ENCODE data around the gene RBM43. TPM values are rescaled to one million over a fixed set of nuclear protein-coding genes. Genes with fewer than 3 reads are reported as not detected.

RBM43 gene
- total RNA-seq, 1 donor from 2014 or later = 13.4 TPM

- DNase-seq (ENCODE audit: low spot score) = no peak
Observed at GRCh38 chr2:151217343-151217742, 44.3 kb downstream of the RBM43 start.

GRCh38 chr2:151207100-151207499 lies 54.6 kb downstream of the RBM43 start:
- no peak for DNase-seq (ENCODE audit: low spot score)

GRCh38 chr2:151206446-151206968 lies 55.2 kb downstream of the RBM43 start:
- DNase-seq (ENCODE audit: low spot score) = no peak

GRCh38 chr2:151205571-151205970 lies 56.1 kb downstream of the RBM43 start:
- no peak for DNase-seq (ENCODE audit: low spot score)

GRCh38 chr2:151204756-151205155 lies 56.9 kb downstream of the RBM43 start:
- DNase-seq (ENCODE audit: low spot score) = no peak

- DNase-seq (ENCODE audit: low spot score) = no peak
Observed at GRCh38 chr2:151200844-151201243, 60.8 kb downstream of the RBM43 start.

- DNase-seq (ENCODE audit: low spot score) = no peak
Observed at GRCh38 chr2:151200277-151200676, 61.4 kb downstream of the RBM43 start.

GRCh38 chr2:151198645-151199044 lies 63.0 kb downstream of the RBM43 start:
- no peak for DNase-seq (ENCODE audit: low spot score)

Other genes with a start within 250 kb of the RBM43 start
- 13.2 TPM for gene NMI, start 27.8 kb upstream of the RBM43 start, total RNA-seq
- gene TNFAIP6, start 95.7 kb upstream of the RBM43 start, total RNA-seq = 1.9 TPM
- gene RIF1, start 148.0 kb upstream of the RBM43 start, total RNA-seq = 48.3 TPM

Measured in ureter (tissue), 1 donor.